ENCODE data around the gene ARHGDIG. TPM values are rescaled to one million over a fixed set of nuclear protein-coding genes. Genes with fewer than 3 reads are reported as not detected.

The ARHGDIG gene
- total and polyA plus RNA-seq, 2 of the 4 experiments (the other 2 are of a cell fraction), result 0.24 to 0.36 TPM

GRCh38 chr16:272633-273546, 7.5 kb upstream of the ARHGDIG start (continued):
- no peak for TF ChIP-seq MXI1 (IDR thresholded peaks at IDR 0.05; ENCODE audit: borderline replicate concordance, low read depth, low read length)

DNA sequence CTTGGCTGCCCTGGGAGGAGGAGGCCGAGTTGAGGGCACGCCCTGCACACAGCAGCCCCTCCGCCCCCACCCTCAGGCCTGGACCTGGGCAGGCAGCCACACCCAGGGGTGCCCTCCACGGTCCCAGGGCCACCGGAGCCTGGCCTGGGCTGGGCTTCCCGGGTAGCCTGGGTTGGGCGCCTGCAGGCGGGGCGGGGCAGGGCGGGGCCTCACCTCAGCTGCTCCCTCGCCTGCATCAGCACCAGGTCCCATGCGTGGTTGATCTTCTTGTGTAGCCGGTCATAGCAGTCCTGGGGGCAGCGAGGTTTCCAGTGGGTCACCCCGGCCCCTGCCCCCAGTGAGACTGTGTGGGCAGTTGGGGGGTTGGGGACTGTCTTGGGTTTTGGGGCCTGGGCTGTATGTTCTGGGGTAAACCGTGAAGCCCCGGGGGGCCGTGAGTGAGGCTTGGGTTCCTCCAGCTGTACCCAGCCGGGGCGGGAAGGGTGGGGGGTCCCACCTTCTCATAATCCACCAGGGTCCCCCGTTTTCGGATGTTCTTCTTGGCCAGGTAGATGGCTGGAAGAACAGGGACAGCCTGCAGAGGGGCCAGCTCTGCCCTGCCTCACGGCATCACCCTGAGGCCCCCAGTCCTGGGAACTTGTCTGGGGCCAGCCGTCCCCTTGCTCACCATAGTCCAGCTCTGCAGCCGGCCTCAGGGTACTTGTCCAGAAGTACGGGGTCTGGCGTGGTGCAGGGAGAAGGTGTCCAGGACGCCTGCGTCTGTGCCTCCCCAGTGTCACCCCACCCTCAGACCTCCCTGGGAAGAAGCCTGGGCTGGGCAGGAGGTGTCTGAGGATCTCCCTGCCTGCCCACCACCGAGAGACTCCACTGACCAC, 6.6 kb upstream of the ARHGDIG start:
- Histone ChIP-seq H3K23ac (ENCODE audit: low read depth, low read length) (no peak overlapping the region), H3K4ac (ENCODE audit: low read depth, low read length) (no peak overlapping the region), H4K8ac (ENCODE audit: low read depth in 2 of 2, low read length in 2 of 2) (no peak overlapping the region), H3K4me3 (ENCODE audit: insufficient read depth, low read depth, low read length) (no peak overlapping the region), H4K20me1 (ENCODE audit: insufficient read depth, low read length) (no peaks in the 10 kb centered on the region), H2AFZ (replicated peaks; ENCODE audit: low read length, poor library complexity) (no peak overlapping the region), H2AK9ac (replicated peaks; ENCODE audit: low read depth, low read length, poor library complexity) (no peak overlapping the region), H4K5ac (ENCODE audit: low read depth, low read length) (no peak overlapping the region), H3K4me1 (ENCODE audit: control insufficient read depth, insufficient read depth, low read length) (peaks cover 3% of the 10 kb centered on the region; the same call in 1 of the 2 replicates), H3K27ac (ENCODE audit: insufficient read depth, low read length) (no peak overlapping the region), H3K27me3 (ENCODE audit: control insufficient read depth, insufficient read depth, low read length) (peaks cover 21% of the 10 kb centered on the region; the same call in 1 of the 2 replicates), H3K9ac (ENCODE audit: low read depth, low read length) (no peak overlapping the region), H2BK20ac (ENCODE audit: low read depth, low read length) (no peak overlapping the region), H2BK15ac (ENCODE audit: low read depth, low read length) (no peak overlapping the region), H3K9me3 (ENCODE audit: control insufficient read depth, insufficient read depth, low read length) (no peaks in the 10 kb centered on the region), H2AK5ac (ENCODE audit: low read depth, low read length) (no peak overlapping the region; the same call in 1 of the 2 replicates), H3K36me3 (ENCODE audit: control insufficient read depth, insufficient read depth, low read length) (no peaks in the 10 kb centered on the region), H4K91ac (ENCODE audit: insufficient read depth, low read depth, low read length) (no peak overlapping the region), H3K9me1 (ENCODE audit: insufficient read depth, low read length) (no peaks in the 10 kb centered on the region), H3K4me2 (ENCODE audit: low read depth, low read length) (no peak overlapping the region), H3K18ac (ENCODE audit: low read depth, low read length) (no peak overlapping the region), H2BK120ac (ENCODE audit: low read depth, low read length) (no peak overlapping the region), H3K56ac (ENCODE audit: extremely low read depth, insufficient read depth, low read length) (no peak overlapping the region), H2BK5ac (ENCODE audit: low read depth, low read length, poor library complexity, severe bottlenecking) (no peak overlapping the region), H3K14ac (replicated peaks; ENCODE audit: low read depth, low read length) (no peak overlapping the region), H3K79me1 (ENCODE audit: low read depth in 1 of 2, low read length in 2 of 2) (no peaks in the 10 kb centered on the region)
- in situ Hi-C loops (cut with MboI; ENCODE audit: low sequenced_read_pairs), result no loop called here
- no TSS peak for BruUV-seq (replicated peaks)
- WGBS, 2 experiments (ENCODE audit: extremely low coverage in 2 of 2, insufficient read length in 1 of 2), result no CpG with 5 or more reads among the region's 30 CpGs
- intact Hi-C loops (cut with micrococcal nuclease), result no loop called here
- ATAC-seq (ENCODE audit: low read depth), result no peak
- no peak for DNase-seq
- POLR2A ChIA-PET (ENCODE audit: unreplicated experiment), result no interaction called here
- TF ChIP-seq RAD21 (IDR thresholded peaks at IDR 0.05; ENCODE audit: low read length) (no peak), RFX5 (IDR thresholded peaks at IDR 0.05; ENCODE audit: low read depth, low read length) (no peak), CEBPB (IDR thresholded peaks at IDR 0.05; ENCODE audit: low read depth, low read length) (no peak)
- dilution Hi-C loops (cut with HindIII; ENCODE audit: low sequenced_read_pairs, unreplicated experiment), result no loop called here
- CTCF ChIA-PET, result no interaction called here
